NT2/D1 (cell line): Measurements from ENCODE around the gene BAZ2B.

ENCODE experiments used
- SUZ12 ChIP-seq: IDR thresholded peaks from 2 replicates; pipeline ENCODE4 v1.6.1; 2011; ENCODE audit not compliant: insufficient read length, insufficient read depth; ENCODE audit errors: extremely low read depth
- YY1 ChIP-seq: IDR thresholded peaks from 2 replicates; pipeline ENCODE4 v1.6.1; 2011; ENCODE audit not compliant: insufficient read length, insufficient read depth
- ZNF274 ChIP-seq: IDR thresholded peaks from 2 replicates; pipeline ENCODE4 v1.6.1; 2011; ENCODE audit warnings: mild to moderate bottlenecking, low read depth, low read length

- TF ChIP-seq SUZ12 (no peak), YY1 (no peak), ZNF274 (no peak)
Measured at GRCh38 chr2:159454185-159454584, 162.2 kb downstream of the BAZ2B start.
